HG03159 (cell line): Measurements from ENCODE around the gene USP10.
"Not testable (repeated sequence)": the region's sequence is repeated elsewhere in the genome, so short reads cannot be mapped to it uniquely, and the experiment has no call there.

Experiments
- ATAC-seq: cut with Tn5 transposase; IDR thresholded peaks from one replicate; pipeline ENCODE4 v1.9.1; 2021; ENCODE audit warnings: mild to moderate bottlenecking, moderate library complexity; ENCODE audit not compliant: unreplicated experiment

Gene USP10

DNA sequence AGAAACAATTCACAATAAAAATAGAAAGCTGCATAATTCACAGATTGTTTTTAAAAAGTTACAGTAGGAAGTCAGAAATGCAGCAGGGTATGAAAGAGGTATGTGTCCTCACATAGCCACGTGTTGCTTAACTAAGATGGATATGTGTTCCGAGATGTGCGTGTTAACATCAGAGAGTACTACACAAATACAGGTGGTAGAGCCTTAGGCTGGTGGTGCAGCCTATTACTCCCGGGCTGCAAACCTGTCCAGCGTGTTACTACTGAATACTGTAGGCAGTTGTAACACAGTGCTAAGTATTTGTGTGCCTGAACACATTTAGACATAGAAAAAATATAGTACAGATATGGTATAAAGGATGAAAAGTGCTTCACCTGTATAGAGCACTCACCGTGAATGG lies 46.4 kb downstream of the USP10 start:
- no peak for ATAC-seq

DNA sequence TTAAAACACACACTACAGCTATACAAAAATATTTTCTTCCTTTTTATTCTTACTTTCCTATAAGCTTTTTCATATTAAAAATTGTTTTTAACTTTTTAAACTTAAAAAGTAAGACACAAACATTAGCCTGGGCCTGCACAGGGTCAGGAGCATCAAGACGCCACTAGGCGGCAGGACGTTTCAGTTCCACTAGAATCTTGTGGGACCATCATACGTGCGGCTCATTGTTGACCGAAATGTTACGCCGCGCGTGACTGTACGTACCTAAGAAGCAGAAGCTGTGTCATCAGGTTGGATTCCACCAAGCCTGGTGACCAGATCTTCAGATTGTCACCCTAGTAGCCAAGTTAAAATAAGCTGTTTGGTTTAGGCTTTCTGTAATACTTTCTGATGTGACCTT lies 47.1 kb downstream of the USP10 start:
- ATAC-seq, result no peak

DNA sequence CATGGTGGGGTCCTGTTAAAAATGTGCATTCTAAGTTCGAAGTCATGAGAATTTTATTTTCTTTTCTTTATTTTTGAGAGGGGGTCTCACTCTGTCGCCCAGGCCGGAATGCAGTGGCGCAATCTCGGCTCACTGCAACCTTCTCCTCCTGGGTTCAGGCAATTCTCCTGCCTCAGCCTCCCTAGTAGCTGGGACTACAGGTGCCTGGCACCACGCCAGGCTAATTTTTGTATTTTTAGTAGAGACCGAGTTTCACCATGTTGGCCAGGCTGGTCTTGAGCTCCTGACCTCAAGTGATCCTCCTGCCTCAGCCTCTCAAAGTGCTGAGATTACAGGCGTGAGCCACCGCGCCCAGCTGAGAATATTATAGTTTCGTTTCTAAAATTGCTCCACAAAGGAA lies 48.4 kb downstream of the USP10 start:
- ATAC-seq, result not testable (repeated sequence)

DNA sequence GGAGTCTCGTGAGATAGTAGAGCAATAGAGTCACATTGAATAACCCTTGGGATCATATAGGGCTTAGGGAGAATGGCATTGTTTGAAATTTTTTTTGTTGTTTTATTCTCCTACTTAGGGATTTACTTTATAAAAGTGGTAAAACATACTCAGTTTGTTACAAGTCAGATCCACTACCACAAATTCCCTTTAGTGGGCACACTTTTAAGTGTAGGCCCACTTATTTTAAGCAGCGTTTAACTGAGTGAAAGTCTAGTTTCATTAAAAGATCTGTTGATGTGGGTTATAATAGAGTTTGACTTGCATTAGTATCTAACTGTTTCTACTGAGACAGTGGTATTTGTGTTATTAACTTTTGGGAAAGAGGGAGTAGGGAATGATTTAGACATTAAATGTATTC lies 49.3 kb downstream of the USP10 start:
- no peak for ATAC-seq

DNA sequence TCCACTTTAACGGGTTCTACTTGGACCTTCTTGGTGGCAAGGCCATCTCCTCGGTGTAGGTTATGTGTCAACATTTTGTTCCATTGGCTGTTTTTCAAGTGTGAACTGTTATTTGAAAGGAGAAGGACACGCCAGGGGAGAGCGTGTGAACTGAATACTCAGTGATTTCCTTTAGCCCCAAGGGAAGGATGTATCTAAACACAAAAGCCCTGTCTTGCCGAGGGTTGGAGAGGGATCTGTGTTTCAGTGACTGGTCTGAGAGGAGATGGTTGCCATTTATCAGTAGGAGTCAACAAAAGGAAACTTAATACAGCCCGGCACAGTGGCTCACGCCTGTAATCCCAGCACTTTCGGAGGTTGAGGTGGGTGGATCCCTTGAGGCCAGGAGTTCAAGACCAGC lies 50.0 kb downstream of the USP10 start:
- no peak for ATAC-seq

DNA sequence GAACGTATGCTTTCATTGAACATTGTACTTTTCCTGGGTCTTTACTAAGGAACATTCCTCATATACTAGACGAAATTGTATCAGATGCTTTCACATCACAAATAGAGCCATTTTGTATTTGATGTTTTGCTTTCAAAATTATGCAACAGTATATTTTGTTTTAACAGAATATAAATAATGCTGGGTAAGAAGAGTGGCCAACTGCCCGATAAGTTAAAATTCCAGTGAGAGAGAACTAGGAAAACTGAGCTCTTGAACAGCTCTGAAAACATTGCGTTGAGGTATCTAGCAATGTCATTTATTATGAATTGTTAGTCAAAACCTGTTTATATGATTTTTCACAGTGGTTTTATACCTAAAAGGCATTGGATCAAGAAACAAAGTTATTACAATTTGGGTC lies 50.8 kb downstream of the USP10 start:
- no peak for ATAC-seq

DNA sequence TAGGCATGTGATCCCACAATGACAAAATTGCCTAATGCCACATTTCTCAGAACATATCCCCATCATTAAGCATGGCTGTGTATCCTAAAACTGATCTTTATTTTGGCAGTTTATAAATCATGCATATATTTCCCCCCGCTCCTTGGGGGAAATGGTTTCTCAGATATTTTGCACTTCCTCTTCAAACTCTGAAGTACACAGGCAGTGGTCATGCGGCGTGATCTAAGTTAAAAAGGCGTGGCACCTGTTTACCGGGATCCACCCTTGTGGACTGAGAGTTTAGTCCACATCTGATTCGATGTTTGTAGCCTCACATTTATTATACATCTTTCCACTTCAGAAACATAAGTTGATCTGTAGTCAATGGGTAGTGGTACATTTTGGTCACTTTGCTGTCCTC lies 51.4 kb downstream of the USP10 start:
- no peak for ATAC-seq

DNA sequence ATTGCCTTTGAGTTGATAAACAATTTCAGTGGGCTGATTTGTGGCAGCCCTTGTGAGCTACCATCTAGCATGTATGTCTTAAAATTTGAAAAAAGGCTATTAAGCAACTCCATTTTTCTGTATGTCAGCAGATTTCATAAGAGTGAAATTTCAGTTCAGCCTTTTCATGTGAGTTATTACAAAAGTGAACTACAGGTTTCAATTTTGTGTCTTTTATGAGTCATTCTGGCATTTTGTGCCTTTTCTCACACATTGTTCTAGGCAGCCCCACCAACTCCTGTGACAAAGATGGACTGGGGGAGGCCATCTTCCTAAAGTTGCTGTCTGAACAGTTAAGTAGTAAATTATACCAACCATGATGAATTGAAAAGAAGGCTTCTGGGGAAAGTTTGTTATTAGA lies 52.1 kb downstream of the USP10 start:
- ATAC-seq, result no peak

DNA sequence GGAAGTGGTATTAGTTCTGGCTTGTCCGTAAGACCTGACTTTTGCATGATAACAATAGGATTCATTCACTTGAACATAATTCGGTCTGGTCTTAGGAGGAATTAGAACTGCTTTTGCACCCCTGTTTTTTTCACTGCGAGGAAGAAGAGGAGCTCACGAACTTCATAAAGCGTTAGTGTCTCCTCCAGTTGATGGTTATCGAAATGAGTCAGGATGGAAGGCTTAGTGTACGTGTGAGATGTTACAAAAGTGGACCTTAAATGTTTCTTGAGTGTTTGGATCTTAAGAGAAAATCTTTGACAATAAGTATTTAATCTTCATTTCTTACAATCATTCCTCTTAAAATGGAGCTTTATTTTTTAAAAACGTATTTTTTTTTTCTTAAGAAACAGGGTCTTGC lies 52.8 kb downstream of the USP10 start:
- no peak for ATAC-seq

DNA sequence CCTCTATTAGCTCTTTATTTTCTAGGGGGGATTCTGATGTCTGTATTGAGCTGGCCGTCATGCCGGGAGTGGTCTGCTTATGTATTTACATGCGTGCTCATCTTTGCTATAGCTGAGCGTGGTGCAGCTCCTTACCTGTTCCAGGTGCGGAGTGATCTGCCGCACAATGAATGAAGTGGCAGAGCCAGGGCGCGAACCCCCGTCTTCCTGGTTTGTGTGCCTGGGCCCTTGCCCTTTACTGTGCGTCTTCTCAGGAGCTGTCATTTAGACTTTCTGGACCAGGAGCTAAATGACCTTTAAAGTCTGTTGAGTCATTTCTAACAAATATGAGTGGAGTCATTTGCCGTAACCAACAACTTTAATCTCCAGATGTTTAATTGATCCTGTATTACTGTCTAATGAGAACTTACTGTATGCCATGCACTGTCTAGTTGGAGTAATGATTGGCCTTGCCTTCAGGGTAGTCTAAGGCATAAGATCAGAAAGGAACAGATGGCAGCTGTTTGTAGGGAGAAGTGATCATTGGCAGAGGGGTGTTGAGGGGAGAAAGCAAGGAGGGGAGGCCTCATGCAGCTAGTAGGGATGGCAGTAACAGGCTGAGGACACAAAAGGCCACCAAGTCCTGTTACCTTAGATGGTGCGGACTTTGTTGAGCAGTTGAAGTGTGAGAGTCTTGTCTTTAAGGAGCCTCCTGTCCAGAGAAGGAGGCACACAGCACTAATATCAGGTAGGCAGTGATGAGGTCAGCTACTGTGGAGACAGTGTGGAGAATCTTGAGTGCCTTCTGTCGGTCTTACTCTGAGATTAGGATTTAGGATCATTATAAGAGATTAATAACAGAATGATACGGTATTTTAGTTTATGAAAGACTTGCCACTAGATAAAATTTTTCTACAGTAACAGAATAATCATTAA lies 53.9 kb downstream of the USP10 start:
- no peak for ATAC-seq

DNA sequence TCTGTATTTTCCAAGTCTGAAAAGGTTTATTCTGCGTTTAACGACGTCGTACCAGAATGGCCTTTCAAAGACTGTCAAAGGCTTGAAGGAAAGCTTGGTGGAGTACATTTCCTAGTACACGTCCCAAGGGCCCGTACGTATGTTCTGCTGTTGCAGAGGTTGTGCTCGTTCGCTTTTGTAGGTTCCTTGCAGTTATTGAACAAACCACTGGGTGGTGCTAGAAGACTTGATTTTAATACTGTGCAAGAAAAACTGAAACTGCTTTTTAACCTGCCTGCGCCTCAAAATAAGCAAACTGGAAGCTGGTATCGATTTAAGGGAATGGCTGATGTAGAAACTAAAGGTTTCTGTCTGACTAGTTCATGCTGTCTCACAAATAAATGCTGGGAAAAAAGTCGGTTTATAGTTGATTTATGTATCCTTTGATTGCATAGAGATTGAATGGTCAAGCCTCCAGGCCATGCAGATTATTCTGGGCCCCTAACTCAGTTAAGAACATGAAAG lies 54.6 kb downstream of the USP10 start:
- ATAC-seq, result no peak

DNA sequence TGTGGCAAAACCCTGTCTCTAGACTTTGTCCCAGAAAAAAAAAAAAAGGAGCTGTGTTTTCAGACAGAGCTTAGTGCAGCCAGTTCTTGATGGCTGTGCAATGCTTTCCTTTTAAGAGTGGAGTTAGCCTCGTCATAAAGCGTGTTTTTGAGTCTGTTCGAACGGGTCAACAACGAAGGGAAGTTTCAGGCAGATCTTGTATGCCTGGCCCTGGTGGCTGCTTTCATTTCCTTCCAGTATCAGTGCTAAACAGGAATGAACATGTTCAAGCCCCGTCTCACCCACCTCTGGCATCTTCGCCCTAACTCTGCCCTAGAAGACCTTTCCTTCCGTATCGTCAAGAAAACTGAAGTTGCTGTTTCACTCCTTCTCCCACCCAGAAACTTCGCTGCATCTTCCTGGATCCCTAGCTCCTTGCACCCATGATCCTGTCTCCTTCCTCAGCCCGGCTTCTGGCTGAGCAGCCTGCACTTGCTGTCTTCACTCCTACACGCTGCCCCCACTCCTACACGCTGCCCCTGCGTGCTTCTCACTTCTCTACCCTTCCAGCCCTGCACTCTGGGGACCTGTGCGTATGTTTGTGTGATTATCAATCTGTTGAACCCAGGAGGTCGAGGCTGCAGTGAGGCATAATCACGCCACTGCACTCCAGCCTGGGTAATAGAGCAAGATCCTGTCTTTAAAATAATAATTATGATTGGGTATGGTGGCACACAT lies 55.3 kb downstream of the USP10 start:
- ATAC-seq, result no peak

DNA sequence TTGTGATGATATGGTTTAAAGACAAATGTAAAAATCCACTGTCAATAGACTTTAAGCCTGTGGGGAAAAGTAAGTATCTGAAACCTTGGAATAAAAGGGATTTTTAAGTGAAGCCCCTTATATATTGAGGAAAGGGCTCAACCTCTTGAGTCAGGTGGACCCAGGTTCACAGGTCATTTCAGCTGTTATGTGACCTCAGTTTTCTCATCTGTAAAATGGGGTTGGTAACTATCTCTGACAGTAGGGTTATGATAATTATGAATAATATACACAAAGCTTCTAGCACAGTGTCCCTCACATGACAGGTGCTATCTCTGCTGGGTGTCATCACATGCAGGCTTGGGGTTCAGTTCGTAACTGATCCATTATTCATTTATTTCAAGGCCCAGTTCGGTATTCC lies 57.0 kb downstream of the USP10 start:
- ATAC-seq, result no peak

DNA sequence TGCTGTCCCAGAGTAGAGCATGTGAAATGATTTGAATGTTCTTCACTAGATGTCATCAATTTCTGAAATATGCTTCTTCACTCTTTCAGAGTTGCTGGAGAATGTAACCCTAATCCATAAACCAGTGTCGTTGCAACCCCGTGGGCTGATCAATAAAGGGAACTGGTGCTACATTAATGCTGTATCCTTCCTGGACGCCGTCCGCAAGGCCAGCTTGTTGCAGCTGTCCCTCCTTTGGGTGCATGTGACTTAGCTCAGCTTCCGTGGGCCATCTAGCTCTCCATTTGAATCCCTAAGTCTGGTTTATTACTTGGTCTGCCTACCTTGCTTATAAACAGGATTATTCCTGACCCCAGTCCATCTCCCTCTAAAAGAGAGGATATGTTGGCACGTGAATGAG lies 58.8 kb downstream of the USP10 start:
- ATAC-seq, result no peak

DNA sequence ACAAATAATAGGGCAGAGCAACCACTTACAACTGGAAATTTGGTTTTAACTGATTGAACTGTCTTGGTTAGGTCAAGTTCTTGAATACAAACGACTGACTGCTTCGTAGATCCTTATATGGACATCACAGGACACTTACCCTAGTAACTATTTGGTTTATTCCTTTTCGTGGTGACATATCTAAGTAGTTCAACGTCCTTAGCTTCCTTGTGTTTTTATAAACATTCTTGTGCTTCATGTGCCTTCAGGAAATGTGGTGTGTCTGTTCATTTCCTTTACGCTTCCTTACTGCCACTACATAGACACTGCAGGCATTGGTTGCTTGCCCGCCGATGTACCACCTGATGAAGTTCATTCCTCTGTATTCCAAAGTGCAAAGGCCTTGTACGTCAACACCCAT lies 59.3 kb downstream of the USP10 start:
- no peak for ATAC-seq

DNA sequence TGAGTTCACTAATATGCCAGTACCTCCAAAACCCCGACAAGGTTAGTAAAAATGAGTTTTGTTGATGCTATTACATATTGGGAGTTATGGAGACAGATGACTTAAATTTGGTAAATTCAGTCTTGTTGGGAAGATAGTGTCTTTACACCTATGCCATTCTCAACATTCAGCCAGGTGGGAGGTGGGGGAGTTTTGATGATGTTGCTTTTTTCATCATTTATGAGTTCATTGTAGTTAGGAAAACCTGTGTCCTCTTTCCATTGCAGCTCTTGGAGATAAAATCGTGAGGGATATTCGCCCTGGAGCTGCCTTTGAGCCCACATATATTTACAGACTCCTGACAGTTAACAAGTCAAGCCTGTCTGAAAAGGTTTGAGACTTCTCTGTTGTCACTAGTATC lies 60.1 kb downstream of the USP10 start:
- no peak for ATAC-seq

DNA sequence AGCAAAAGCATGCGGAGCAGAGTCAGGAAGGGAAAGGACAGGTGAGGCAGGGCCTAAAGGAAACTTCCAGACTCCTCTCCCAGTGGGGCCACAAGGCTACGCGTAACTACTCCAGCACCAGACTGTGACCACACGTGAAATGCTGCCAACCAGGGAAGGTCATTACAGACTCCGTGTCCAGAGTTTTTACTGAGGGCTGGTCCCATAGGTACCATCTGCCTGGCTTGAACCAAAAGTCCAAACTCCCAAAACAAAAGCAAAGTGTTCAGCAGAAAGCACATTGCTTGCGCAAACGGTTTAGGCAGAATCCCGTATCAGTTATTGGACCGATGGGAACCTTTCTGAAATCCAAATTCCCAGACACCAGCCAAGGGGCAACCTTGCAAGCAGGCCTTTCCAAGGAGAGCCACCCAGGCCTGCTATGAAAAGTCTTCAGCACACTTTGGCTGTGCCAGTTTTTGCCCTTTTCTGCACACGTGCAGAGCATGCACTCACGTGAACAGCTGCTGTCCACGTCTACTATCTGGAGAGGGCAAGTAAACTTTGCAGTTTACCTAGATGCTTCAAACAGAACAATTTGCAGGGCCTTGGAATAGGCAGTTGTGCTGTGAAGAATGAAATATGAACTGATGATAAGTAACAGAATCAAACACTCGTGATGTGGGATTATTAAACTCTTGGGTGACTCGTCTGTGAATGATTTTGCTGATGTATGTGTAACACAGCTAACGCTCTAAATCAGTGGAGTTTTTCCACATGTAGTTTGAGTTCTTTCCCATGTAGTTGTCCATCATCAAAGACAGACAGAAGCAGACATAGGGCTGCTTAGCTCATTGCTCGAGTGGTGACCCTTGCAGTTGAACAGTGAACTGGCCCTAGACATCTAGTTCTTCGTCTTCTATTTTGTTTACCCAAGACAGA lies 61.9 kb downstream of the USP10 start:
- ATAC-seq, result no peak

DNA sequence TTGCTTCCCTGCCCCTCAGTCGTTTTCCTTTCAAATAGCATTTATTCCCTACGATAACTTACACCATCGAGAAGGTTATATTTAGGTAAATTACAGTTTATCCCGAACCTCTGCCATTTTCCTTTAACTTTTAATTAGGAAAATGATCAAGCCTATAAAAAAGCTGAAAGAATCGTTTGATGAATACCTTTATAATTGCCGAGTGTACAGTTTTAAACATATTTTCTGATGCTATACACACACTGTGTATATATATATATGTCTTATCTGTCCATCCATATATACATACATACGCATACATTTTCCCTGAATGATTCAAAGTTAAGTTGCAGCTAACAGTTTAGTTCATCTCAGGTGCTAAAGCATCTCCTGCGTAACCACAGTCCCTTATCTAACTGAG lies 63.4 kb downstream of the USP10 start:
- ATAC-seq, result no peak

DNA sequence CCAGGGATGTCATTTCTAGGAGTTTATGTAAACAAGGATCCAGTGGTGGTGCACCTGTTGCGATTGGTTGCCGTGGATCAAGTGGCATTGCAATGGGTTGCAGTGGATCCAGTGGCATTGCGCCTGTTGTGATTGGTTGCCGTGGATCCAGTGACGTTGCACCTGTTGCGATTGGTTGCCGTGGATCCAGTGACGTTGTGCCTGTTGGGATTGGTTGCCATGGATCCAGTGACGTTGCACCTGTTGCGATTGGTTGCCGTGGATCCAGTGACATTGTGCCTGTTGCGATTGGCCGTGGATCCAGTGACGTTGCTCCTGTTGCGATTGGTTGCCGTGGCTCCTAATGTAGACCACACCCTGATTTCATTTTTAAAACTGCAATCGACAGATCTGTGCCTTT lies 63.8 kb downstream of the USP10 start:
- ATAC-seq, result no peak

DNA sequence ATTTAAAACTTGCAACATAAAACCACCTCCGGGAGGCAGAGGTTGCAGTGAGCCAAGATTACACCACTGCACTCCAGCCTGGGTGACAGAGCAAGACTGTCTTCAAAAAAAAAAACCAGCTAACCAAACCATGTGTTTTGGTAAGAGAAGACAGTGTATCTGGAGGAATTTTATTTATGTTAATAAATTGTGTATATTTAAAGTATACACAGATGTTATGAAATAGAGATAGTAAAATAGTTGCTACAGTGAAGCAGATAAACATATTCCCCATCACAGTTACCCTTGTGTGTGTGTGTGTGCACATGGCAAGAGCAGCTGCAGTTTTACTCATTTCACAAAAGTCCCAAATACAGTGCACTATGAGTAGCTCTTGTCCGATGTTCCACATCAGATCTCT lies 65.2 kb downstream of the USP10 start:
- no peak for ATAC-seq
